Smooth muscle cell of the coronary artery (primary cell): ENCODE data around the gene ANKRD12. TPM values are rescaled to one million over a fixed set of nuclear protein-coding genes. Genes with fewer than 3 reads are reported as not detected.

Experiments used
- total RNA-seq: library from RNA; depleted of rRNA; stranded (reverse); fragments of >200 nt; gene quantifications from 2 replicates; pipeline ENCODE4 v1.2.3, GENCODE V29; 2014; ENCODE audit warnings: low replicate concordance

ANKRD12 gene
- 18.2 and 99.3 TPM in 2 replicates for total RNA-seq

GRCh38 chr18:9136315-9137155 is at the start of gene ANKRD12:
Gene ANKRD12, plus strand, starts transcription at chr18:9136781. Its CDS starts 45,652 bp downstream, at chr18:9182433.

GRCh38 chr18:9102508-9103375 is 33.8 kb upstream of the ANKRD12 start, which contains the start of gene NDUFV2:
Gene NDUFV2, plus strand, starts transcription at chr18:9102699. Its CDS starts 45 bp downstream, at chr18:9102744.

DNA sequence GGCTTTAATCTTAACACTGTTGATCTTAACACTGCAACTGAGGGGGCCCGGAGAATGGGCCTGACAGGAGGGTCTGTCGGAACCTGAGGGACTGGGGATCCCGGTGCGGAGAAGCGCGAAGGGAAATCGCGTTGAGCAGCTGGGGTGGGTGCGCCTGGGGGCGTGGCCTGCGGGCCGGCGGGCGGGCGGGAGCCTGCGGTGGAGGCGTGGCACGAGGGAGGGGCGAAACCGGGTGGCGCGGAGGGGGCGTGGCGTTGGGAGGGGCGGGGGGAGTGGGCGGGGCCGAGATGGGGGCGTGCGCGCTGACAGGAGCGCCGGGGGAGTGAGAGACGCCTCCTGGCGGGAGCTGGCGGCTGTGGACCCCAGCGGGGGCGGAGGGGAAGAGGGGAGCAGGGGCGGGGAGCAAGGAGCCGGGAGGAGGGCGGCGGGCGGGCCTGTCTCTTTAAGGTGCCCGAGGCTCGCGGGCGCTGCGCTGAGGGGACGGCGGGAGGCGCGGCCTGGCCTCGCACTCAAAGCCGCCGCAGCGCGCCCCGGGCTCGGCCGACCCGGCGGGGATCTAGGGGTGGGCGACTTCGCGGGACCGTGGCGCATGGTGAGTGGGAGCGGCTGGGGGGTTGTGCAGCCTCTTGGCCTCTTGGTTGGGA is 197.9 kb downstream of the ANKRD12 start, which contains the start of gene TWSG1:
Gene TWSG1, plus strand, starts transcription at position 445 of the 644 bp plus-strand sequence. CDS start 2,457 bp downstream, outside the sequence.

Other genes starting within 250 kb of the ANKRD12 start
- gene NDUFV2, start 34.1 kb upstream of the ANKRD12 start, total RNA-seq, result 21.8 and 82.3 TPM in 2 replicates
- gene TWSG1, start 198.0 kb downstream of the ANKRD12 start, total RNA-seq, result 82.0 and 147 TPM in 2 replicates